ENCODE data around the gene XPC.
"Not testable (repeated sequence)": the region's sequence is repeated elsewhere in the genome, so short reads cannot be mapped to it uniquely, and the experiment has no call there.

The XPC gene

GRCh38 chr3:14178247-14179113 lies at the start of gene XPC, which contains the start of gene LSM3:
TSS of gene XPC (minus strand) at chr3:14178601. CDS start at chr3:14178568, 33 bp downstream.
TSS of gene LSM3 (plus strand) at chr3:14178817. CDS start at chr3:14178861, 44 bp downstream.
- DNase-seq: peak; percentile 97

GRCh38 chr3:14227856-14228255 lies 49.5 kb upstream of the XPC start:
- no peak for DNase-seq

GRCh38 chr3:14226351-14226750 lies 48.0 kb upstream of the XPC start:
- DNase-seq: not testable (repeated sequence)

GRCh38 chr3:14225421-14225820 lies 47.0 kb upstream of the XPC start:
- no peak for DNase-seq

GRCh38 chr3:14224895-14225294 lies 46.5 kb upstream of the XPC start:
- DNase-seq: no peak

GRCh38 chr3:14223595-14223994 lies 45.2 kb upstream of the XPC start:
- DNase-seq: no peak

GRCh38 chr3:14222900-14223594 lies 44.6 kb upstream of the XPC start:
- DNase-seq: no peak

- no peak for DNase-seq
Observed at GRCh38 chr3:14222457-14222856, 44.1 kb upstream of the XPC start.

- DNase-seq: no peak
Observed at GRCh38 chr3:14221902-14222301, 43.5 kb upstream of the XPC start.

- no peak for DNase-seq
Observed at GRCh38 chr3:14220933-14221332, 42.5 kb upstream of the XPC start.

- no peak for DNase-seq
Observed at GRCh38 chr3:14218355-14218754, 40.0 kb upstream of the XPC start.

- no peak for DNase-seq
Observed at GRCh38 chr3:14216257-14217048, 38.1 kb upstream of the XPC start.

- no peak for DNase-seq
Observed at GRCh38 chr3:14214764-14215163, 36.4 kb upstream of the XPC start.

- DNase-seq: no peak
Observed at GRCh38 chr3:14213066-14213774, 34.8 kb upstream of the XPC start.

GRCh38 chr3:14212032-14212431 lies 33.6 kb upstream of the XPC start:
- no peak for DNase-seq

GRCh38 chr3:14211621-14212020 lies 33.2 kb upstream of the XPC start:
- no peak for DNase-seq

GRCh38 chr3:14210843-14211594 lies 32.6 kb upstream of the XPC start:
- peak; percentile 60 for DNase-seq

- no peak for DNase-seq
Observed at GRCh38 chr3:14210290-14210688, 31.9 kb upstream of the XPC start.

GRCh38 chr3:14209581-14210289 lies 31.3 kb upstream of the XPC start:
- no peak for DNase-seq

- DNase-seq: no peak
Observed at GRCh38 chr3:14208977-14209394, 30.6 kb upstream of the XPC start.

- DNase-seq: no peak
Observed at GRCh38 chr3:14208168-14208567, 29.8 kb upstream of the XPC start.

All from amniotic stem cell (primary cell).